NCI-H146 treated with DMSO at 0.1 percent for 48 hours (cell line): ENCODE measurements around the gene FCN2.

Experiments
- DNase-seq: peaks from one replicate; lab custom pipeline; 2025; ENCODE audit not compliant: unreplicated experiment; lab: John Stamatoyannopoulos, UW

The FCN2 gene

DNA sequence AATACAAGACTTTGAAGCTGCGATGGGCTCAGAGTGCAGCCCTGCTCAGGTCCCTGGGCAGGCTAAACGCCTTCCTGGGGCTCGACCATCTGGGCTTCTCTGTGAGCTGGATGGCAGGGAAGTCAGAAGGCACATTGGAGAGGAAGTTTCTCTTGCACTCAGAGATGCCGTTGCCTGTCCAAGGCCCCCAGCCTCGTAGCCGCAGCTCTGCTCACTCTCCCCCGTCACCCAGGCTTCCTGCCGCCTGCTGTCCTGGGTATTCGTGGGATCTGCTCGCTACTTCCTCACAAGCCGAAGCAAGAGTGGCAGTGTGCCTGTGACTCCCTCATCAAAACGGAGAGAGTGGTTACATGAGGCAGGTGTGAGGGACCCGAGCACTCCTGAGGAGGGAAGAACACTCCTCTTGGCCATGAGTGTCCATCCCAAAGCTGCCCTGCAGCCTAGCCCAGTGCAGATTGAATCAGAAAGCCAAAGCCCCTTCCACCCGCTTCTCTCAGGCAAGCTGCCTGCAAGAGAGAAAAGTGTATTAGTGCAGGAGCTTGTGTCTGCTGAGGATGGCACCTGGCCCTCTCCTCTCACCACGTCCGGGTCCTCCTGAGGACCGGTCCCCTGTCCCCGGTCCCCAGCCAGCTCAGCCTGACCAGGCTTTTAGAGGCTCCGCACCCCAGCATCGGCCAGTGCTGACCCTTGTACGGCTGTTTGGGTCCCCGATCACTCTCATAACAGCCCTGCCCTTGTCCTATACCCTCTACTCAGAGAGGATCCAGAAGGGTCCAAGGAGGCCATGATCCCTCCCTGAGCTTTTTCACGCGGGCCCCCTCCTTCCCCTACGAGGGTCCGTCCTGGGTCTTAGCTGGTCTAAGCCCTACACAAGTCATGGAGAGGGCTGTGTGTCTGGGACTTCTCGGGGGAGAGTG lies 7.3 kb downstream of the FCN2 start:
- no peak for DNase-seq

DNA sequence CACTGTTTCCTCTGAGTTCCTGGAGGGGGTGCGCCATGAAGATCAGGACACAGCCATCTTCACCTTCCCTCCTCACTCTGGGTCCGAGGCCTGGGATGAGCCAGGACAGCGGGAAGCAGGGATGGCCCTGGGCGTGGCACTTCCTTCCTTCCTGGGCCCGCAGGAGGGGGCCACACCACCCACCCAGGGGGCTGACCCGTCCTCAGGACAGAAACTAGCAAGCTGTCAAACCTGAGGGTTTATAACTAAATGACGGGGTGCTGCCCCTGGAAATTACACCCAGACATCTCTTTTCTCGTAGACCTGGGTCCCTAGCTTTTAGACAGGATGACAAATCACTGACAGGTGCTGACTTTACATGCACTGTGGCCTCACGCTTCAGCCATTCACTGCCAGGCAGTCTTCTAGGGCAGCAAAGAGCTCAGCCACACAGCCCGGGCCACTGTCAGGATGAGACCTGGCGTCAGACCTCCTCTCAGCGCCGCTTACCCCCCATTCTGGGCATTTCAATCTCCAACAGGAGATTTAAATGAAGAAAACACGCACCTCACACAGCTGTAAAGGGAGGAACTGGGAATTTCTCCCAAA lies 8.1 kb downstream of the FCN2 start:
- DNase-seq = no peak

DNA sequence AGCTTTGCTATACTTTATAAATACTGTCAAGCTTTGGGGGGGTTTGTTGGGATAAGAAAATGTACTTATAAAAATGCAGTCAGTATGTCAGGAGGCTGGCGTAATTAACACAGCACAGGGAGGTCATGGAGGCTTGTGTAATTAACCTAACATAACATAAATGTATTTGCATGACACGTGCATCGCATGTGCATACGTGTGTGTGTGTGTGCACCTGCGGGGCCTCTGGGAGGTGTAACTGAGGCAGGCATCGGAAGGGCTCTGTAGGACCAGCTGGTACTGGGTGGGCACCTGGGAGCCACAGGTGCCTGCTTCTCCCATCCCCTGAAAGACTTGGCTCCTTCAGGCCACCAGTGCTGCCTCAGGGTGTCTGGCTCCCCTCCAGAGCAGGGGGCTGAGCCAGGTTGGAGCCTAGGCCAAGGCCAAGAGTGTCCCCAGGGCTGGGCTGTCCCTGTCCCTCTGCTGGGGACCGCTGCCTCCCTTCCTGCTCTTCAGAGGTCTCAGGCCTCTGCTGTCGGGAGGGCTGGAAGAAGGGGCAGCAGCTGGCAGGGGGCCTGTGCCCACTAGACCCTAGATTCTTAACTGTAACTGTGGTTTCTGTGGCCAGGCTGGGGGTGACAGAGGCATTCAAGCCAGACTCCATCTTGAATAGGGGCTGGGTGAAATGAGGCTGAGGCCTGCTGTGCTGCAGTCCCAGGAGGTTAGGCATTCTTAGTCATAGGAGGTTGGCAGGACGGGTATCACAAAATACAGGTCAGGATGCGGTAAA lies 9.0 kb downstream of the FCN2 start:
- no peak for DNase-seq

DNA sequence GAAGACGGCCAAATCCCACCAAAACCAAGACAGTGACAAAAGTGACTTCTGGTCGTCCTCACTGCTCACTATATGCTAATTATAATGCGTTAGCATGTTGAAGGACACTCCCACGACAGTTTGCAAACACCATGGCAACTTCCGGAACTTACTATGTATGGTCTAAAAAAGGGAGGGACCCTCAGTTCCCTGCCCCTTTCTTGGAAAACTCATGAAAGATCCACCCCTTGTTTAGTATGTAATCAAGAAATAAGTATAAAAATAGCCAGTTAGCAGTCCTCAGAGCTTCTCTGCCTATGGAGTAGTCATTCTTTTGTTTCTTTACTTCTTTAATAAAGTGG lies 9.5 kb downstream of the FCN2 start:
- DNase-seq = no peak

DNA sequence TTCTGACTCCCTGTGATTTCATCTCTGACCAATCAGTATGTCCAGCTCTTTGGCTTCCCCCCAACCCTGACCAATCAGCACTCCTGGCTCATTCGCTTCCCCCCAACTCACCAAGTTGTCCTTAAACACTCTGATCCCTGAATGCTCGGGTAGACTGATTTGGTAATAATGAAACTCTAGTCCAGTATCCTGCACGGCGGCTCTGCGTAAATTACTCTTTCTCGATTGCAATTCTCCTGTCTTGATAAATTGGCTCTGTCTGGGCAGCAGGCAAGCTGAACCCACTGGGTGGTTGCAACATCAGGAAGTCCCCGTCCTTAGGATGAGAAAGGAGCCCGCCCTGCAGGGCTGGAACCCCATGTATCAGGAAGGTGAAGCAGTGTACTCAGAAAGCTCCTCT lies 10.4 kb downstream of the FCN2 start:
- DNase-seq = no peak

DNA sequence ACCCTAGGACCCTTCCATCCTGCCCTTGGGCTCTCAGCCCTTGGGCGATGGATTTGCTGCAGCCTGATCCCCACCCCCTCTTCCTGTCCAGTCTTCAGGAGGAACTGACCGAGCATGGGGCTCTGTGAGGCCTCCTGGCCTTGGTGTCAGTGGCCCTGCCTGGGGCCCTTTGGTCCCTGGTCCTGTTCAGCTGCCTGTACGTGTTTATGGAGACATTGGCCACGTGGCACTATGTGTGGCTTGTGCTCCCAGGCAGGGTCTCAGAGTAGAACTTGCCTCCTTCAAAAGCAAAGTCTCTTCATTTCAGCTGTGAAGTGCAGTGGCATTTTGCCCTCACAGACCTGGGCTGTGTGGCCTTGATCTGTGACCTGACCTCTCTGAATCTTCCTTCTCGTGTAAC lies 11.1 kb downstream of the FCN2 start:
- DNase-seq = no peak

DNA sequence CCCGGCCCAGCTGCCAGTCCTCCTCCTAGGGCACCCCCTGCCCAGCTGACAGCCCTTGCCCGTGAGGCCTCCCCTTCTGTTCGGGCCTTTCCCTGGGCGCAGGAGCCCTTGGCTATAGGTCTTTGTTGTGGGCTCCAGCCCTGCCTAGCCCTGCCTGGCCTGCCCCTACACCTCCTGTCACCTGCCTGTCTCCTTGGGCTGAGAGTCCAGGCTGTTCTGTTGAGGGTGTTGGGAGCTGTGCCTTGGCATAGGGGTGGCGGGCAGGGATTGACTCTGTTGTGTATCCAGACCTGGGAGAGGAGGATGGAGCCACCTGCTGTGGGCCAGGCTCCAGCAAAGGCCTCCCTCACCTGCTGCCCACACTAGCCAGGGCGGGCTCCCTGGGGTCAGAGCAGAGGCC lies 11.6 kb downstream of the FCN2 start:
- no peak for DNase-seq

DNA sequence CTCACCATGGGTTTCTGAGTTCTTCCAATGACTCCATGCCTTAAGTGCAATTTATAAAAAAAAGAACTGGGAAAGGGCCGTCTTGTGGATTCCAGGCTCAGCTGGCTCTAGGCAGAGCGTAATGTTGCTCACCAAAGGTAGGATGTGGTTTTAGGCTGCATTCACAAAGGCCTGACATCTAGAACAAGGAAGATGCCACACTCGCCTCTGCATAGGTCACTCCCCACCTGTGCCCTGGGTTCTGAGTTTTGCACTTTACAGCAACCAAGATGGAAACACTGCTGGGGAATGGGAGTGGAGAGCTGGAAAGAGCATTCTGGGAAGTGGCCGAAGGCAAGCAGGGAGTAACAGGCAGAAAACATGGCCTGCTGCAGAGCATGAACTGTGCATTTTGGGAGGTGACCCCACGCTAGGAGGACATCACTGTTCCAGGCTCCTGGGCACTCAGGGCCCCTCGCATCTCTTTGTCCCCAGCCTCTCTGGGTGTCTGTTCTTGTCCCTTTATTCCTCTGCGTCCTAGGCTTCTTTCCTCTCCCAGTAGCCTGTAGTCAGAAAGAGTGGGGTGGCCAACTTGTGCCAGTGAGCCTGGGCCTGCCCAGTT lies 12.3 kb downstream of the FCN2 start:
- DNase-seq = no peak

DNA sequence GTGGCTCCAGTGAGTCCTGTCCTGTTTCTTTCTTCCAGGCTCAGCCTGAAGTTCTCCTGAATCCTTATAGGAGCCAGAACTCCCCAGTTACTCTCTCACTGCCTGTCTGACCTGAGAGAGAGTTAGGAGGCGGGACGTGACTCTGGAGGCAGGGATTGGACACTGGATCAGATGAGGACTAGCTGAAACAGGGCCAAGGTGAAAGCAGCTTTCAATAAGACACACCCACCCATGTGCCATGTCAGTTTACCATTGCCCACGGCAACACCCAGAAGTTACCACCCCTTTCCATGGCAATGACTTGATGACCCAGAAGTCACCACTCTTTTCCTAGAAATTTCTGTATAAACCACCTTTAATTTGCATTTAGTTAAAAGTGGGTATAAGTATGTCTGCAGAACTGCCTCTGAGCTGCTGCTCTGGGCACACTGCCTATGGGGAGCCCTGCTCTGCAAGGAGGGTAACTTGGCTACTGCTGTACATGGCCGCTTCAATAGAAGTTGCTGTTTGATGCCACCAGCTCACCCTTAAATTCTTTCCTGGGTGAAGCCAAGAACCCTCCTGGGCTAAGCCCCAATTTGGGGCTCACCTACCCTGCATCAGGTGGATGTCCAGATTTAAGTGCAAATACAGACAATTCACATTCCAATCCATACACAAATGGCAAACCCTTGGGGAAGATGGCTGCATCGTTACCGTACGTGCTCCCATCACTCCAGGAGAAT lies 13.7 kb downstream of the FCN2 start:
- DNase-seq = no peak

DNA sequence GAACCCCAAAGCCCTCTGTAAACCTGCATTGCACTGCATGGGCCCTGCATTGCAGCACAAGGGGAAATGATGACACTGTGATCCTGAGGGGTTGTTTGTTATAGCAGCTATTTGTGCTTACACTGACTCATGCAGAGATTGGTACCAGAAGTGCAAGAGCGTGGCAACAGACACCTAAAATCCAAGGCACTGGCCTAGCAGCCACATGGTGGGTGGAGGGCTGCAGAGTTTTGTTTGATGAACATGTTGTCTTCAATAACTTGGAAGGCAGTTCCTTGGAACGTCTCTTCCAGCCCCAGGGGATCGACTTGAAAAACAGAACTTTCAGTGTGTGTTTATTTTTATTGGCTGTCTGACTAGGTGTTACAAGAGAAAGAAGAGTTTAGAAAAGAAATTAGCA lies 14.5 kb downstream of the FCN2 start:
- DNase-seq = no peak

DNA sequence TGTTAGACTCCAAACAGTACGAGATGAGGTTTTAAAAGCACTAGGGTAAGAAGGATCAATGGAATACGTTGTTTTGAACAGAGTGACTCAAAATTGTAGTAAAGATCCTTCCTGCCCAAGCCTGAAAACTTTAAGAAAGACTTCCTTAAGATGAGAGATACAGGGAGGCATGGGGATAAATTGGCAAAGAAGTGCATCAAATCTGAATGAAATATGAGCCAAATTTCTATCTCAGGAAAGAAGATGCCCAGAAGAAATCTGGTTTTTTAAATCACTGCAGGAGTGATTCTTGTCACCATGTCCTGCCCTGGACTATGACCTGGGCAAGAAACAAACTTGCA lies 14.9 kb downstream of the FCN2 start:
- DNase-seq = no peak

DNA sequence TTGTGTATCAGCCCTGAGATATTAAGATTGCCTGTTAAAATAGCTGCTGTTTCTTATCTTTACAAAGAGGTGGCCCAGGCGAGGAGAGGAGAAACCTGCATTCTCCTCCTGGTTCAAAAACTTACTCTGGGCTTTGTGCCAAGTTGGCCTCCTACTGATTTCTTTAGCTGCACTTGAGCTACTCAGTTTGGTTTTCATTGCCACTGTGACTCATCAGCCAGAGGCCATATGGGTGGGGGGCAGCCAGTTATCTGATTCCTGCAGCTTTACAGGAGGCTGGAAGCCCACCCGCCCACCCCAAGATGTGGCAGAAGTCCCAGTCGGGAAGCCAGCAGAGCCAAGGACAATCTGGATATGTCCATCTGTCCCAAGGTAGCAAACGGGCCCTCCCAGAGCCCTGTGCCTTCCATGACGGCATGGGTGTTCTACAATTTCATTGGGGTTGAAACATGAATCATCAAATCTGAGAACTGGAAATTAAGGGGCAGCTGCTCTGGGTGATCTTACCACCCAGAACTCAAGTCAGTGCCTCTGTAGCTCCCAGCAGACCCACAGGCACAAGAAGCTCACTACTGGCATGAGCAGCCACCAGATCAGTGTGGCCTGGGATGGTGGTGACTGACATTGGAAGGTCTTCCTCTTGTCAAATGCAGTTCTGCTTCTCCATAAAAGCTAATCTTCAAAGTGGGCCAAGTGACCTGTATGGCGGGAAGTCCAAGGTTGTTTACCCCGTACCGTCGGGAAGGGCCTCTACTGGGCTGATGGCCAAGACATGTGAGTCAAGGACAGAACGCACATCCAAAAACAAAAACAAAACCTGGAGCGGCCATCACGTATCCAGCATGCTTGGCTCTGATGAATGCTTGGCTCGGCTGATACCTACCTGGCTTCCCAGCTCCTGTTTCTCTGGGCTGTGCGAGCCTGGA lies 15.6 kb downstream of the FCN2 start:
- no peak for DNase-seq

DNA sequence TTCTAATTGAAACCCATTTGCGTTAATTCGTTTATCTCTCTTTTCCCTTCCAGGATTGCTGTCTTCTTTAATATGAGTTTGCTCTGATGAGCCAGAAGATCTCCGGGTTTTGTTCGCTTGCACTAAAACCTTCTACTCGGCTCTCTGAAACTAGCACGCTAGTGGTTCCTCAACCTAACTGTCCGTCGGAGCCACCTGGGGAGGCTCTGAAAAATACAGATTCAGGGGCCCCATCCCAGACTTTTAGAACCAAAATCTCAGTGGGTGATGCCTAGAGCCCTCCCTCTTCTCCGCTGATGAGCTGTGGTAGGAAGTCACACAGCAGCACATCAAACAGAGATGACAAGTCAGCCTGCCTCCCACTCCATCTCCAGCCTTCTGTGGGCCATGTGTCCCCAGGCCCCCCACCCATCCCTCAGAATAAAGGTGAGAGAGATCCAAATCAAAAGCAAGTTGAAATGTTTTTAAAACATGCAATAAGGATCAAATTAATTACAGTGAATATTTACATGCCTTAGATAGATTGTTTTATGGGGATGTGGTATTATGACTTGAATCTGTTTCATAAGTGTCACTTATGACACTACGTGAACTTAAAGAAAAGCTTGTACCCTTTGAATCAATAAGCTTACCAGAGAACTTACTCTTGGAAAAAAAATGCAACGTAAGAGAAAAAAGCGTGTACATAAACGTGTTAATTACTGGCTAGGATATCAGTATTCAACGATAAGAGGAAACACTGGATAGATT lies 16.4 kb downstream of the FCN2 start:
- DNase-seq = no peak

DNA sequence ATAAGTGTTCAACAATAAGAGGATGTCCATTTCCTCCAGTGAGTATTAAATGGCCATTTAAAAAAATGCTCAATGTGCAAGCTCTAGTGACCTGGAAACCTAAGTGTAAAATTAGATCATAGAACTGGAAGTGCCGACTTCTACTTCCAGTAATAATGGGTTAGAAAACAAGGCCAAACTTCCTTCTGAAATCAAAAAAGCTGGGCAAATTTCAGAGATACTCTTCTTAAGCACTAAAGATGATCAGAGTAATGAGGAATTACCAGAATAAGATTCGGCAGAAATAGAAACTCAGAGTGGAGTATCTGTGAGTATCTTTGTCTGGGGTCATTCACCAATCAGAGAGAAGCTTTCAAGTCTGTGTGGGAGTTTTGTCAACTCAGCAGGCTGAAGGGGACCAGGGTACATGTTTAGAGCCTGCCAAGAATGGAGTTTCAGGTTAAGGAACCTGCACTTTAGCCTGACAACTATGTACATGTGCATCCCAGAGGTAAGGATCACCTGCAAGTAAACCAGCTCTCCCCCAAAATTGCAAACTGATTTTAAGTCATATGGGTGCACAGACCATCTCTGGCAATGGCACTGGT lies 17.1 kb downstream of the FCN2 start:
- no peak for DNase-seq

DNA sequence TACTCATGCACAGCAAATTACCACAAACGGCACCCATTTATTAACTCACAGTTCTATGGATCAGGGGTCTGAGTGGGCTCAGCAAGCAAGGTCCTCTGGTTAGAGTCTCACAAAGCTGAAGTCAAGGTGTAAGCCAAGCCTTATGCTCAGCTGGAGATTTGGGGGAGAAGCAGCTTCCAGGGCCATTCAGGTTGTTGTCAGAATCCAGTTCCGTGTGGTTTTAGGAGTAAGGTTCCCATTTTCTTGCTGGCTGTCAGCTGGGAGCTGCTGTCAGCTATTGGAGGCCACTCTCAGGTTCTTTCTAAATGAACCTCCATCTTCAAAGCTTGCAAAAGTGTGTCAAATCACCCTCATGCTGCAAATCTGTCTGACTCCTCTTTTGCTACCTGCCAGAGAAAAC lies 17.7 kb downstream of the FCN2 start:
- DNase-seq = no peak

DNA sequence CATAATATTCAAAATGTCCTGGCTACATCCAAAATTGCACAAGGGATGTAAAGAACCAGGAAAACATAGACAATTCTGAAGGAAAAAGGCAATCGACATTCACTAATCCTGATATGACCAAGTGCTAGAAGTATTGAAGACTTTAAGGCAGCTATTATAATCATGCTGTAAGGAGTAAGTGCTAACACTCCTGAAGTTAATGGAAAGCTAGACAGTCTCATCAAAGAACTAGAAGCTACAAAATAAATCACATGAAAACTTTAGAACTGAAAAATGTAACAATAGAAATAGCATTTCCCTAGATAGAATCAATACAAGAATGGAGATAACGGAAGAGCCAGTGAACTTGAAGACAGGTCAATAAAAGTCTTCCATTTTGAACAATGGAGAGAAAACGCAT lies 18.6 kb downstream of the FCN2 start:
- no peak for DNase-seq

DNA sequence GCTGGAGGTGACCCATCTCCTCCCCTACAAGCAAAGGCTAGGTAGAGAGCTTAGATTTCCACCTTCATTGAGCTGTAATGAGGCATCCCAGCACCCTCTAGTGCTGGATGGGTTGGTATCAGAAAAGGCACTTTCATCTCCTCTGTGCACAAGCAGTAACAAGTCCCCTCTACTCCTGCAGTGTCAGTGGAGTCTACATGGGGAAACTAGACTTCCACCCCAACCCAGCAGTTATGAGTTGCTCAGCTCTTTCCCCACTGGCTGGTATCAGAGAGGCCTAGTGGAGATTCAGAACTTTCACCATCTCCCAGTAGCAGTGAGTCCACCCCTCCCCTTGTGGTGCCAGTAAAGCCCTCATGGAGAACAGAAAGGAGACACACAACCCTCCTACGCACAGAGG lies 19.2 kb downstream of the FCN2 start:
- DNase-seq = no peak

DNA sequence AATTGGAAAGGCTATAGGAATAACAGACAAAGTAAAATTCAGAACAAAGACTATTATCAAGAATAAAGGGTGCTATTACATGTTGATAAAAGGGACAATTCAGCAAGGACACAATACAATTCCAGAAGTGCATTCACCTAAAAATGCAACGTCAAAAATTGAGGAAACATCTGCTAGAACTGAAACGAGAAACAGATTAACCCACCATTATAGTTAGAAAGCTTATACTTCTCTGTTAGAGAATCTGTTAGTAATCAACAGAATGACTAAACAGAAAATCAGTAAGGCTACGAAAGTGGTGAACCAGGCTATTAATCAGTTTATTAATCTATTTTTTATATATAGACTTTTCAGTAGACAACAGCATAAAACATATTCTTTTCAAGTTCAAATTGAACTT lies 22.3 kb downstream of the FCN2 start:
- no peak for DNase-seq
